GM18517 (cell line): ENCODE measurements around the gene PRR3.

Source experiments
- ATAC-seq: cut with Tn5 transposase; IDR thresholded peaks from one replicate; pipeline ENCODE4 v1.9.1; 2021; ENCODE audit warnings: mild to moderate bottlenecking, moderate library complexity; ENCODE audit not compliant: unreplicated experiment

PRR3 gene

DNA sequence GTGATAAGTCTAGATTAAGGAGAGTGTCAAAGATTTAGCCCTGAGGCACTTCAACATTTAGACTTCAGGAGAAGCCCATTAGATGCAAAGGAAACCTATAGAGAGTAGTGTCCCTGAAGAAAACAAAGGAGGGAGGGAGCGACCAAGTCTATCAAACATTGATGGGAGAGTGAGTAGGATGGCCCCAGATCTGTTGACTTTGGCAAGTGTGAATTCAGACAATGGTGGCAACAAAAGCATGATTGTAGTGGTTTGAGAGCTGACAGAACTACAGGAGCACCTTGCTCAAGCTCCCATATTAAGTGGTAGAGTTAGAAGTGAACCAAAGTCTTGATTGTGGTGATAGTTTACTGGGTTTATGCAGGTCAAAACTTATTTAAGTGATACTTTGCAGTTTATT lies 13.2 kb downstream of the PRR3 start:
- ATAC-seq = no peak

GRCh38 chr6:30570740-30571074 lies 13.6 kb downstream of the PRR3 start:
- peak; percentile 29 for ATAC-seq

DNA sequence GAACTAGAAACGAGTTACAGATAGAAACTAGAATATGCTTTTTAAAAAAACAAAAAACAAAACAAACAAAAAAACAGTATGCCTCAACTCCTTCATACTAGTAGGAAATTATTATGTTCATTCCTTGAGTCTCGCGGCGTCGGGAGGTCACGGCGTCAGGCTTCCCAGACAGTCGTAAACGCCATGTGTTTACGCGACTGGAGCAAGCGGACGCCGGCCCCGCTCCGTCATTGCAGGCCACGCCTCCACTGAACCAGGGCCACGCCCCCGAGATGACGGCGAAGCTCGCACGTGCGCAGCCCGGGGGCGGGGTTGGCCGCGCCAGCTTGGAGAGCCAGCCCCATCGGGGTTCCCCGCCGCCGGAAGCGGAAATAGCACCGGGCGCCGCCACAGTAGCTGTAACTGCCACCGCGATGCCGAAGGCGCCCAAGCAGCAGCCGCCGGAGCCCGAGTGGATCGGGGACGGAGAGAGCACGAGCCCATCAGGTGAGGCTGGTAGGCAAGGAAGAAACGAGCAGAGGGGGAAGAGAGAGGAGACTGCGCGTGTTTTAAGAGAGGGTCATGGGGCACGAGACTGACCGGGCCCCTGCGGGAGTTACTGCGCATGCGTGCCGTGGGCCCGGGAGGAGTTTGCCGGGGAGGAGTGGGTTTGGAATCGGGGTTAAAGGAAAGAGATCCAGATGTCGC lies 14.1 kb downstream of the PRR3 start, which contains the start of gene ABCF1:
ABCF1 (plus strand) TSS at position 368 of the 687 bp plus-strand sequence; CDS start at position 414, 46 bp downstream.
- peak; percentile 87 for ATAC-seq

DNA sequence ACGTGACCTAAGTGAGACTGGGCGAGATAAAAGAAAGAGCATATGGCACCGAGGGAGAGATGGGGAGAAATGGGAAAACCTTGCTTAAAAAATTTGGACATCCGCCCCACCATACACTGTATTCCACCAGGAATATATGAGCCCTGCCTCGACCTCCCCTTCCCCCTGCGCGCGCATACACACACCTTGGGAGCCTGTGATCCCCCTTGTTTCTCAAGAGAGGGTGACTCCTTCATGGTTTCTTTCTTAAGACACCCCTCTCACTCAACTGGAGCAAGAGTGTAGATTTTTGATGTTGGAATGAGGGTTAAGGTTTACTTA lies 14.6 kb downstream of the PRR3 start:
- ATAC-seq = no peak

DNA sequence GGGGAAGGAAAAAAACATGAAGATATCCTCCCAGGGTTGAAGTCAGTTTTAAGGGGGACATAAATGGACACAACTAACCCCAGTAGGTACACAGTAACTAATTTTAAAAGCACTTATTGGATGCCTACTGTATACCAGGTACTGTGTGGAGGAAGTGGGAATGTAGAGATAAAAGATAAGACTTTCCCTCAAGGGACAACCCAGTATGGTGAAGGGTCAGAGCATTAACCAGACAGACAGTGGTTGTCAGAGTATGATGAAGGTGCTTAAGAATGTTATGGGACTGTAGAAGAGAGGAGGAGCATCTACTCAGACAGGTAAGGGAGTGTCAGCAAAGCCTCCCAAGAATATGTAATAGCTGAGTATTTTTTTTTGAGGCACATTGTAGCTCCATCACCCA lies 15.1 kb downstream of the PRR3 start:
- no peak for ATAC-seq

DNA sequence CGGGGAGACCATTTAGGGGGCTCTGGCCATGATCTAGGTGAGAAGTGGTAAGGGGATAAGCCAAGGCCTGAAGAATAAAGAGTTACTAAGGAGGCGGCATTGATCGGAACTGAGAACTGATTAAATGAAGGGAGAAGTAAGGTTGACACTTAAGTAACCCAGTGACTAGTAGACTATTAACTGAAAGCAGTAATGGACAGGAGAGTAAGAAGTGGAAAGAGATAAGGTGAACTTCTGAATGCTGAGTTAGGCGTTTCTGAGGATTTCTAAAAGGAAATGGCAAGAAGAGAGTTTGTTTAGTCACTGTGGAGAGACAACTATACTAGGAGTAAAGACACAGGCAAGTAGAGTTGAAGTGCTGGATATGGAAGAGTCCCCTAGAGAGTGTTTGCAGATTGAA lies 16.0 kb downstream of the PRR3 start:
- ATAC-seq = no peak

- no peak for ATAC-seq
These were observed 21.0 kb downstream of the PRR3 start for GRCh38 chr6:30578051-30578450.

GRCh38 chr6:30583921-30584320 lies 26.8 kb downstream of the PRR3 start:
- no peak for ATAC-seq

DNA sequence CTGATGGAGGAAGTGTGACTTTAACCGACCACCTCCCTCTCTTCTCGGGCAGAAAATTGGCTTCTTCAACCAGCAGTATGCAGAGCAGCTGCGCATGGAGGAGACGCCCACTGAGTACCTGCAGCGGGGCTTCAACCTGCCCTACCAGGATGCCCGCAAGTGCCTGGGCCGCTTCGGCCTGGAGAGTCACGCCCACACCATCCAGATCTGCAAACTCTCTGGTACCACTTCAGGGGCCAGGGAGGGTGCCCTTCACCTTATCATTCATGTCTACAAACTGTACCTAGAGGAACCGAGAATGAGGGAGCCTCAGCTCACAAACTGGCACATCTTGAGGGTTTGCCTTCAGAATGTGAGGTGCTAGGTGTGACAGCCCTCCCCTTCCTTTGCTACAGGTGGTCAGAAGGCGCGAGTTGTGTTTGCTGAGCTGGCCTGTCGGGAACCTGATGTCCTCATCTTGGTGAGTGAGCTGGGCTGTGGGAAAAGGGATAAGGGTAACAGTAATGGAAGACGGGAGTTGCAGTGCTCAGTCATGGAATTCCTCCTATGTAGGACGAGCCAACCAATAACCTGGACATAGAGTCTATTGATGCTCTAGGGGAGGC lies 32.8 kb downstream of the PRR3 start:
- ATAC-seq = no peak

GRCh38 chr6:30590509-30590908 lies 33.4 kb downstream of the PRR3 start:
- ATAC-seq = no peak

DNA sequence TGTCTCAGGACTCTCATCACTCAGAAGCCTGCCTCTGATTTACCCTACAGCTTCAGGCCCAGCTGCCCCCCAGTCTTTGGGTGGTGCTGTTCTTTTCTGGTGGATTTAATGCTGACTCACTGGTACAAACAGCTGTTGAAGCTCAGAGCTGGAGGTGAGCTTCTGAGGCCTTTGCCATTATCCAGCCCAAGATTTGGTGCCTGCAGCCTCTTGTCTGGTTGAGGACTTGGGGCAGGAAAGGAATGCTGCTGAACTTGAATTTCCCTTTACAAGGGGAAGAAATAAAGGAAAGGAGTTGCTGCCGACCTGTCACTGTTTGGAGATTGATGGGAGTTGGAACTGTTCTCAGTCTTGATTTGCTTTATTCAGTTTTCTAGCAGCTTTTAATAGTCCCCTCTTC lies 33.9 kb downstream of the PRR3 start:
- no peak for ATAC-seq

GRCh38 chr6:30592287-30592686 lies 35.2 kb downstream of the PRR3 start:
- no peak for ATAC-seq

DNA sequence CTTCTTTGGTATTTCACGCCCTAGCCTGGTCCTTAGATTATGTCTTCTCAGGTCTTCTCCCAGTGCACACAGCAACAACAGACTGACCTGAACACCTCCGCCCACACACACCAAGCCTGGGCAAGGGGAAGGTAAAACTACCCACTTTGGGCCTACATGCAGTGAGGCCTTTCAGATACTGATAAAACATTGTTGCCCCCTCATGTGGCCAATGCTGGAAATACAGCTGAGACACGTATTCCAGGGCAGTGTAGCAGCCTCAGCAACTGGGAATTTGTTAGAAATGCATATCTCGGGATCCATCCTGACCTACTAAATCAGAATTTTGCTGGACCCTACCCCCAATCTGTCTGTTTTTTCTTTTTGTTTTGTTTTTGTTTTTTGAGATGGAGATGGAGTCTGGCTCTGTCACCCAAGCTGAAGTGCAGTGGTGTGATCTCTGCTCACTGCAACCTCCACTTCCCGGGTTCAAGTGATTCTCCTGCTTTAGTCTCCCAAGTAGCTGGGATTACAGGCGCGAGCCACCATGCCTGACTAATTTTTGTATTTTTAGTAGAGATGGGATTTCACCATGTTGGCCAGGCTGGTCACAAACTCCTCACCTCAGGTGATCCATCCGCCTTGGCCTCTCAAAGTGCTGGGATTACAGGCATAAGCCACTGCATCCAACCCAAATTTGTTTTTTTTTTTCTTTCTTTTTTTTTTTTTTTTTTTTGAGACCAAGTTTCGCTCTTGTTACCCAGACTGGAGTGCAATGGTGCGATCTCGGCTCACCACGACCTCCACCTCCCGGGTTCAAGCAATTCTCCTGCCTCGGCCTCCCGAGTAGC lies 40.4 kb downstream of the PRR3 start:
- peak; percentile 71 for ATAC-seq

- no peak for ATAC-seq
These were observed 42.0 kb downstream of the PRR3 start for GRCh38 chr6:30598912-30599624.

- ATAC-seq = no peak
These were observed 42.7 kb downstream of the PRR3 start for GRCh38 chr6:30599625-30600324.

- ATAC-seq = no peak
These were observed 43.4 kb downstream of the PRR3 start for GRCh38 chr6:30600451-30600961.

DNA sequence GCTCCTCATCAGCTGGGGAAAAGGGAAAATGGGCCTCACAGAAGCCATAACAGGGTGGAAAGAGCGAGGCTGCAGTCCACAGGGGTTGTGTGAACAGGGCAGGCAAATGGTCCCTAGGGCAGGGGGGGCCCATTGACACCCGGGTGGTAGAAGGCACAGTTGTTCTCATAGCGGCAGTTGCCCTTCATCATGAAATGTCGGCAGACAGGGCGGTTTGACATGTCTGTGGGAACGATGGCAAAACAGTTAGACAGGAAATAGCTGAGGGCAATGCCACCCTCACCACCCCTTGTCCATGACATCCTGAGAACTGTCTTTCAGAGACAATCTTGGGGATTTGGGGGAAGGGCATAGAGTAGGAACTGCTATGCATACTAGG lies 44.3 kb downstream of the PRR3 start:
- ATAC-seq = no peak

GRCh38 chr6:30601815-30602641 lies 44.9 kb downstream of the PRR3 start:
- ATAC-seq = no peak

- ATAC-seq = no peak
These were observed 46.9 kb downstream of the PRR3 start for GRCh38 chr6:30603961-30604360.

- no peak for ATAC-seq
These were observed 53.0 kb downstream of the PRR3 start for GRCh38 chr6:30610065-30610464.
